Lower leg skin (tissue), 4 donors: ENCODE measurements around the gene SPTB. TPM values are rescaled to one million over a fixed set of nuclear protein-coding genes. Genes with fewer than 3 reads are reported as not detected.

ENCODE experiments used
- DNase-seq, 2 donors: peaks; one replicate each; pipeline ENCODE4 v3.0.0-alpha.2; 2019; ENCODE audit warnings: low spot score in 2 of 2
- H3K4me3 ChIP-seq: fragments of 200-600 bp; sonication (generic); 2 replicates; pipeline ENCODE4 v1.5.1; 2017; ENCODE audit warnings: mild to moderate bottlenecking, low read depth; ENCODE audit not compliant: poor library complexity, severe bottlenecking
- POLR2A ChIP-seq, 2 donors: fragments of 450-650 bp; IDR thresholded peaks; one replicate each; pipeline ENCODE4 v1.6.1; 2016 to 2017; ENCODE audit warnings: antibody characterized with exemption in 2 of 2, mild to moderate bottlenecking in 1 of 2, moderate library complexity in 1 of 2
- WGBS, 2 donors: methylation state at CpG; one replicate each; pipeline ENCODE4 v1.1.5; 2018; 5-methylcytosine and 5-hydroxymethylcytosine counted together
- intact Hi-C: fragments of 100-400 bp; cut with DNase I; formaldehyde crosslinking; loops from one replicate; pipeline ENCODE4 v1.15.0; 2023; ENCODE audit warnings: low total_unique reads
- total RNA-seq, 4 donors: library from RNA; depleted of rRNA; stranded (reverse); fragments of >200 nt; gene quantifications; one replicate each; pipeline ENCODE4 v1.1.0, GENCODE V29; 2016
- TF ChIP-seq, protein P1 (sequence below), 3 donors: fragments of 450-650 bp; IDR thresholded peaks; one replicate each; pipeline ENCODE4 v1.5.1; 2016; ENCODE audit warnings: antibody characterized with exemption in 3 of 3, mild to moderate bottlenecking in 3 of 3, moderate library complexity in 2 of 3

SPTB gene
- total RNA-seq, 4 donors from 2014 or later, result 0.34 to 1.3 (median 0.92) TPM

DNA sequence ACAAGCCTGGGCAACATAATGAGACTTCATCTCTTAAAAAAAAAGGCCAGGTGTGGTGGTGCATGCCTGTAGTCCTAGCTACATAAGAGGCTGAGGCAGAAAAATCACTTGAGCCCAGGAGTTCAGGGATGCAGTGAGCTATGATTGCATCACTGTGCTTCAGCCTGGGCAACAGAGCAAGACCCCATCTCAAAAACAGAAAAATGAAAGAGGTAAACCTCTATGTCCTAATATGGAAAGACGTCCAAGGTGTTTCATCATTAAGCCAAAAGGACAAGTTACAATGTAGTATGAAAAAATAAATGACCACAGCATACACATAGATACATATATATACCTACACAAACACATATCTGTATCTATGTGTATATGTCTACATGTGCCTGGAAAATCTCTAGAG is 15.4 kb downstream of the SPTB start:
- 86% methylated on average over 1 of the region's 1 CpG for WGBS, 2 donors
- DNase-seq, result no peak
- intact Hi-C loops, result no loop called here
- TF ChIP-seq, protein P1, sequence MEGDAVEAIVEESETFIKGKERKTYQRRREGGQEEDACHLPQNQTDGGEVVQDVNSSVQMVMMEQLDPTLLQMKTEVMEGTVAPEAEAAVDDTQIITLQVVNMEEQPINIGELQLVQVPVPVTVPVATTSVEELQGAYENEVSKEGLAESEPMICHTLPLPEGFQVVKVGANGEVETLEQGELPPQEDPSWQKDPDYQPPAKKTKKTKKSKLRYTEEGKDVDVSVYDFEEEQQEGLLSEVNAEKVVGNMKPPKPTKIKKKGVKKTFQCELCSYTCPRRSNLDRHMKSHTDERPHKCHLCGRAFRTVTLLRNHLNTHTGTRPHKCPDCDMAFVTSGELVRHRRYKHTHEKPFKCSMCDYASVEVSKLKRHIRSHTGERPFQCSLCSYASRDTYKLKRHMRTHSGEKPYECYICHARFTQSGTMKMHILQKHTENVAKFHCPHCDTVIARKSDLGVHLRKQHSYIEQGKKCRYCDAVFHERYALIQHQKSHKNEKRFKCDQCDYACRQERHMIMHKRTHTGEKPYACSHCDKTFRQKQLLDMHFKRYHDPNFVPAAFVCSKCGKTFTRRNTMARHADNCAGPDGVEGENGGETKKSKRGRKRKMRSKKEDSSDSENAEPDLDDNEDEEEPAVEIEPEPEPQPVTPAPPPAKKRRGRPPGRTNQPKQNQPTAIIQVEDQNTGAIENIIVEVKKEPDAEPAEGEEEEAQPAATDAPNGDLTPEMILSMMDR (IDR thresholded peaks at IDR 0.05), result no peak
- H3K4me3 ChIP-seq, result no peak overlapping the region

DNA sequence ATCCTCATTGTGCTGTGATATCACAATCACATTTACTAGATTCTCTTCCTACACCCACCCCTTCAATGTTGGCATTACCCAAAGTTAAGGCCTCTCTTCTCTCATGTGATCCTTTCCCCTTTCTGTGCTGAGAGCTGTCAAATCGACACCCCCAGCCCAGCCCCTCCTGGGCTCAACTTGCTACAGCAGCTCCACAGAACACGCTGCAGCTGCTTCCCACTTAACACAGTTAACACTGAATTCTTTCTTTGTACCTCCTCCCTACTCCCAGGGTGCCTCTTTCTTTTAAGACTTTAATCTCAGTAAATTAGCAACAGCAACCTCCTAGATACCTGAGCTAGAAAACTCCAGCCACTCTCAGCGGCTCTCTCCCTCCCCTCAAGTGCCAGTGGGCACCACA is 17.8 kb downstream of the SPTB start:
- intact Hi-C loops, result no loop called here
- no peak overlapping the region for H3K4me3 ChIP-seq
- WGBS, 2 donors, result 52 to 54% methylated on average over 3 of the region's 3 CpGs
- TF ChIP-seq, protein P1 (IDR thresholded peaks at IDR 0.05), result no peak
- TF ChIP-seq POLR2A (IDR thresholded peaks at IDR 0.05), result no peak
- DNase-seq, result no peak

DNA sequence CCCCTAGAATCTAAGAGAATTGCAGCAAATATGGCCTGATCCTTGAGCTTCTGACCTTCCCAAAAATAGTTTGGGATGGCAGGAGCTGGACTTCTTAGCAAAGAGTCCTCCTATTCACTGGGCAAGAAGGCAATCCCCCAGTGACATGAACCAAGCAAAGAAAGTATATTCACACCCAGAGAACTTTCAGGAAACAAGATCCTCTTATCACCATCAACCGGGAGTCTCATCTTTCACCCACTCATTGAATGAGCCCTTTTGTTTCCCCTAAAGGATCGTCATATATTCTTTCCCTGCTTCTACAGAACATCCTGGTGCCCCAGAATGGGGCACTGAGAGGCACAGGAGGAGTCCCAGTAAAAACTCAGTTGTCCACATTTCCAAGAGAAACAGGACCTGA is 19.7 kb downstream of the SPTB start:
- H3K4me3 ChIP-seq, result no peak overlapping the region
- intact Hi-C loops, result no loop called here
- TF ChIP-seq, protein P1 (IDR thresholded peaks at IDR 0.05), result no peak
- DNase-seq, result peak in 1 of 2 donors; percentile 2
- WGBS, 2 donors, result 39 to 42% methylated on average over 2 of the region's 2 CpGs

DNA sequence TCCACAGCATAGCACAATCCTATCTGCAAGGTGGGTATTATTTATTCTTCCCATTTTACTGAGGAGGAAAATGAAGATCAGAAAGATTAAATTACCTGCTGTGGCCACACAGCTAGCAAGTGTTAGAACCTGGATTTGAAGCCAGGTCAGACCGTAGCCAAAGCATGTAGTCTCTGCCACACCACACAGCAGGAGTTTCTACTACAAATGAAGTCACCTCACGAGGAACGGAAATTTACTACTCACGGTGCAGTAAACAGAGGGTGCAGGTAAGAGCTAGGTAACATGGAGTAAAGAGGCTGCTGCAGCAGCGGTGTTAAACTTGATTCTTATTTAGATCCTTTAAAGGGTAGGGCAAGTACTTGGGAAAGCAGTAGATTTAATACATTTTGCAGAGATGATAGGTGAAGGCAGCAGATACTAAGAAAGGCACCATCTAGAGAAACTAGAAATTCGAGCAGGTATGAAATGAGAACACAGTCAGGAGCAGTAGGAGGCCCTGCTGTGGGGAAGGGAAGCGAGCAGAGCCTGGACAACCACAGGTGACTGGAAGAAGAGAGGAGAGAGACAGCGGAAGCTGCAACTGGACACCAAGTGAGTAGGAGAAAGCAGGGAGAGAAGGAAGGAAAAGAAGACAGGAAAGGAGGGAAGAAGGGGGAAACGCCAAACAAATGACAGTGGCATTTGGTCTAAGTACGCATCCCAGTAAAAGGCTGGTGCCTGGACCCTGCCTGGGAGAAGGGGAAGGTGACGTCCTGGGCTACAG is 21.5 kb downstream of the SPTB start:
- WGBS, 2 donors, result 73 to 76% methylated on average over 11 of the region's 11 CpGs
- no peak for TF ChIP-seq POLR2A (IDR thresholded peaks at IDR 0.05)
- TF ChIP-seq, protein P1 (IDR thresholded peaks at IDR 0.05), result no peak

DNA sequence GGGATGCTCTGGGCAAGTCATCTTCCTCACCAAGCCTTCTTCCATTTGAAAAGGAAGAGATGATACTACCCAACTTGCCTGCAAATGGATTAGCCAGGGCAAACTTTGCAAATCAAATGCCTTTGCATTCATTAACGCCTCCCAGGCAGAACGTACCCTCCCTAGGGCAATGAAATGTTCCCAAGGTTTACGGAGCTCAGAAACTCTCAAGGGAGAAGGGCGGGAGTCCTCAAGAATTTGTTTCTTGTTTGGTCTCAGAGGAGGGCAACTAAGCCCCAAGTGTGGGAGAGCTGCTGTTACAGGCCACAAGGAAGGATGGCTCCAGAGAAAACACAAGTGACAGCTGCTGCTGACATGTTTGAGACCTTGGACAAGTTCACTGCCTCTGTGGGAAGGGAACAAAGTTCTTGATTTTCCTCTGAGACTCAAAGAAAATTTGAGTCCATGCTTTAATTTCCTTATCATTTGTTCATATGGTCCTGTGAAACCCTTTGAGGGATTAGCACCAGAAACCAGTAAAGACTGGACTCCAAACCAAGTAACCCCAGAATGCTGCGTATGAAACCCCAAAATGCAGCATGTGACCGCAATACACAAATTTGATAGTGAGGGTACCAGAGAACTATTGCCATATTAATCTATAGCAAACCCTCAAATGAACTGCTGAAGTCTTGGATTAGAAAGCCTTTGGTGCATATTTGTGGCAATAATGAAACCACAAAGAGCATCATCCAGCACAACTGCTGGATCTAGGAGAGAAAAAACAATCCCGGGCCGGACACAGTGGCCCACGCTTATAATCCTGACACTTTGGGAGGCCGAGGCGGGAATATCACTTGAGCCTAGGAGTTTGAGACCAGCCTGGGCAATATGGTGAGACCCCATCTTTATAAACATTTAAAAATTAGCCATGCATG is 22.9 kb downstream of the SPTB start:
- WGBS, 2 donors, result 81% methylated on average over 11 of the region's 11 CpGs
- peak in 1 of 2 donors; percentile 45 for DNase-seq
- intact Hi-C loops, result no loop called here
- H3K4me3 ChIP-seq, result no peak overlapping the region
- no peak for TF ChIP-seq POLR2A (IDR thresholded peaks at IDR 0.05)
- TF ChIP-seq, protein P1 (IDR thresholded peaks at IDR 0.05), result no peak

More for the DNA sequence above, 21.5 kb downstream of the SPTB start:
- intact Hi-C loops, result no loop called here
- no peak overlapping the region for H3K4me3 ChIP-seq
- DNase-seq, result peak in 1 of 2 donors; percentile 31
